Lower leg skin (tissue), 3 donors: Measurements from ENCODE around the gene KCTD15.

ENCODE experiments used
- POLR2A ChIP-seq, 2 donors: fragments of 450-650 bp; IDR thresholded peaks; one replicate each; pipeline ENCODE4 v1.6.1; 2016 to 2017; ENCODE audit warnings: antibody characterized with exemption in 2 of 2, mild to moderate bottlenecking in 1 of 2, moderate library complexity in 1 of 2
- TF ChIP-seq, protein P1 (sequence below), 3 donors: fragments of 450-650 bp; IDR thresholded peaks; one replicate each; pipeline ENCODE4 v1.5.1; 2016; ENCODE audit warnings: antibody characterized with exemption in 3 of 3, mild to moderate bottlenecking in 3 of 3, moderate library complexity in 2 of 3

DNA sequence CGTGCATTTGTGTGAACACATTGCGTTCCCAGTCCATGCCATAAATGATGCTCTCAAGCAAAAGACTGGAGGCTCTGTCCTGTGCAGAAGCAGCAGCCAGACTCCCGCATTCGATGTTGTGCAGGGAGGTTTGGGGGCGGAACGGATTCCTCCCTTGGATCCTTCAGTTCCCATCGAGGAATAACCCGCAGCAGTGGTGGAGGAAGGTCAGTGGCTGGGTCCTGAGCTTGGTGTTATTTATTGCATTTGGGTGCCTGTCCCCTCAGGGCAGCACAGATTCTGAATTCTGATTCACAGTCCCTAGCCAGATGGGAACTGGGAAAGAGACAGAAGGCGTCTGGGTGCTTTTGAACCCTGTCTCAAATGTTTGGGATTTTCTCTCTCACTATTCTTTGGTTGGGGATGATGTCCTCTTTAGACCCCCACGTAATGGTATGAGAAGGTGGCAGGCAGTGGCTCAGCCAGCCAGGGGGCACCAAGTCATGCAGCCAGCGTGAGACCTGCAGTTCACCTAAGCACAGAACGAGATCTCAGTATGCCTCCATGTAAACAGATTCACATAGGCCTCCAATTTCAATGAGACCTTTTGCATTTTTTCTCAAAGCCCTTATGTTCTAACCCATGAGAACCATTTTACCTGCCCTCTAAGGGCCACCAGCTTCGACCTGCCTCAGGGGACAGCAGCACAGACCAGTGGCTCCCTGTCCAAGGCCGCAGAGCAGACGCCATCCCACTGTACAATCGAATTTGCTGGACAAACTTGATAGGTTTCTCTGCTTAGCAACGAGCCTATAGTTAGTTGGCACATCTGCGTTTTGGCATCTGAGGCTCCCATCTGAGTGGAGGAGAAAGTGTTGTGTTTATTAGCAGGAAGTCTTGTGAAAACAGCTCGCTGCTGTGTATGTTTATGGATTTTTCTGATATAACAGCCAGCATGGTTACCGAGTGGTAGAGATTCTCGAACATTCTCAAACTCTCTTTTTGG lies 17.8 kb downstream of the KCTD15 start:
- TF ChIP-seq, protein P1, sequence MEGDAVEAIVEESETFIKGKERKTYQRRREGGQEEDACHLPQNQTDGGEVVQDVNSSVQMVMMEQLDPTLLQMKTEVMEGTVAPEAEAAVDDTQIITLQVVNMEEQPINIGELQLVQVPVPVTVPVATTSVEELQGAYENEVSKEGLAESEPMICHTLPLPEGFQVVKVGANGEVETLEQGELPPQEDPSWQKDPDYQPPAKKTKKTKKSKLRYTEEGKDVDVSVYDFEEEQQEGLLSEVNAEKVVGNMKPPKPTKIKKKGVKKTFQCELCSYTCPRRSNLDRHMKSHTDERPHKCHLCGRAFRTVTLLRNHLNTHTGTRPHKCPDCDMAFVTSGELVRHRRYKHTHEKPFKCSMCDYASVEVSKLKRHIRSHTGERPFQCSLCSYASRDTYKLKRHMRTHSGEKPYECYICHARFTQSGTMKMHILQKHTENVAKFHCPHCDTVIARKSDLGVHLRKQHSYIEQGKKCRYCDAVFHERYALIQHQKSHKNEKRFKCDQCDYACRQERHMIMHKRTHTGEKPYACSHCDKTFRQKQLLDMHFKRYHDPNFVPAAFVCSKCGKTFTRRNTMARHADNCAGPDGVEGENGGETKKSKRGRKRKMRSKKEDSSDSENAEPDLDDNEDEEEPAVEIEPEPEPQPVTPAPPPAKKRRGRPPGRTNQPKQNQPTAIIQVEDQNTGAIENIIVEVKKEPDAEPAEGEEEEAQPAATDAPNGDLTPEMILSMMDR (IDR thresholded peaks at IDR 0.05) = no peak
- no peak for TF ChIP-seq POLR2A (IDR thresholded peaks at IDR 0.05)
